Measurements from ENCODE around the gene YEATS2.
"Not testable (repeated sequence)": the region's sequence is repeated elsewhere in the genome, so short reads cannot be mapped to it uniquely, and the experiment has no call there.

Gene YEATS2

DNA sequence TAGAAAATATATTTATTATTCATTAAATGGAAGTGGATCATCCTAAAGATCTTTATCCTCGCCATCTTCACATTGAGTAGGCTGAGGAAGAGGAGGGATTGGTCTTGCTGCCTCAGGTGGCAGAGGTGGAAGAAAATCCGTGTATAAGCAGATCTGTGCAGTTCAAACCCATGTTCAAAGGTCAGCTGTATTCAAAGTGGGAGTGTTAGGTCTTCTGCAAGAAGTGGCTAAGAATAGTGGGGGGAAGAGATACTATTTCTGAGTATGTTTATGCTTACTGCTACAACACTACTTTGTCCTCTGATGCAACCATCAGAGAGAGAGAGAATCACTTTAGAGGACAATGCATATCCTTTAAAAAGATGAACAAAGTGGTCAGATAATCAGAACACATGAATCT is 39.5 kb downstream of the YEATS2 start:
- H4K20me1 ChIP-seq (ENCODE audit: insufficient read depth, low read length, poor library complexity, severe bottlenecking): no peaks in the 10 kb centered on the region
- no peaks in the 10 kb centered on the region for H3F3A ChIP-seq (ENCODE audit: low read depth)
- no peak overlapping the region for H2AFZ ChIP-seq (ENCODE audit: low read length)
- no peak overlapping the region for H3K4me2 ChIP-seq (ENCODE audit: low read depth, low read length, poor library complexity, severe bottlenecking)
- no peaks in the 10 kb centered on the region for H3K9me3 ChIP-seq (ENCODE audit: insufficient read depth, low read depth, low read length)
- H3K4me1 ChIP-seq (ENCODE audit: insufficient read depth, low read length, poor library complexity, severe bottlenecking): no peaks in the 10 kb centered on the region
- H3K4me3 ChIP-seq (ENCODE audit: low read length, poor library complexity, severe bottlenecking): no peak overlapping the region
- peaks cover 65% of the 10 kb centered on the region; the same call in 1 of the 2 replicates for H3K36me3 ChIP-seq (ENCODE audit: insufficient read depth, low read length)
- H3K27me3 ChIP-seq (ENCODE audit: insufficient read depth, low read length, poor library complexity, severe bottlenecking): no peaks in the 10 kb centered on the region
- H3K9ac ChIP-seq (ENCODE audit: low read depth, low read length, poor library complexity, severe bottlenecking): no peak overlapping the region
- no peaks in the 10 kb centered on the region for H3K9me2 ChIP-seq (replicated peaks; ENCODE audit: low read depth, low read length)
- TF ChIP-seq, protein P1, sequence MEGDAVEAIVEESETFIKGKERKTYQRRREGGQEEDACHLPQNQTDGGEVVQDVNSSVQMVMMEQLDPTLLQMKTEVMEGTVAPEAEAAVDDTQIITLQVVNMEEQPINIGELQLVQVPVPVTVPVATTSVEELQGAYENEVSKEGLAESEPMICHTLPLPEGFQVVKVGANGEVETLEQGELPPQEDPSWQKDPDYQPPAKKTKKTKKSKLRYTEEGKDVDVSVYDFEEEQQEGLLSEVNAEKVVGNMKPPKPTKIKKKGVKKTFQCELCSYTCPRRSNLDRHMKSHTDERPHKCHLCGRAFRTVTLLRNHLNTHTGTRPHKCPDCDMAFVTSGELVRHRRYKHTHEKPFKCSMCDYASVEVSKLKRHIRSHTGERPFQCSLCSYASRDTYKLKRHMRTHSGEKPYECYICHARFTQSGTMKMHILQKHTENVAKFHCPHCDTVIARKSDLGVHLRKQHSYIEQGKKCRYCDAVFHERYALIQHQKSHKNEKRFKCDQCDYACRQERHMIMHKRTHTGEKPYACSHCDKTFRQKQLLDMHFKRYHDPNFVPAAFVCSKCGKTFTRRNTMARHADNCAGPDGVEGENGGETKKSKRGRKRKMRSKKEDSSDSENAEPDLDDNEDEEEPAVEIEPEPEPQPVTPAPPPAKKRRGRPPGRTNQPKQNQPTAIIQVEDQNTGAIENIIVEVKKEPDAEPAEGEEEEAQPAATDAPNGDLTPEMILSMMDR (conservative IDR thresholded peaks at IDR 0.05; ENCODE audit: low read length): no peak
- TF ChIP-seq EZH2phosphoT487 (IDR thresholded peaks at IDR 0.05; ENCODE audit: borderline replicate concordance): no peak
- peaks cover 16% of the 10 kb centered on the region; the same call in 1 of the 2 replicates for H3K79me2 ChIP-seq (ENCODE audit: insufficient read depth, low read length)

DNA sequence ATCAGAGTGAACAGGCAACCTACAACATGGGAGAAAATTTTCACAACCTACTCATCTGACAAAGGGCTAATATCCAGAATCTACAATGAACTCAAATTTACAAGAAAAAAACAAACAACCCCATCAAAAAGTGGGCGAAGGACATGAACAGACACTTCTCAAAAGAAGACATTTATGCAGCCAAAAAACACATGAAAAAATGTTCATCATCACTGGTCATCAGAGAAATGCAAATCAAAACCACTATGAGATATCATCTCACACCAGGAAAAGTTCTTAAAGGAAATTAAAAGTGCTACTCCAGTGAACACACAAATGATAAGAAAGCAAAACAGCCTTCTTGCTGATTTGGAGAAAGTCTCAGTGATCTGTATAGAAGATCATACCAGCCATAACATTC is 42.6 kb downstream of the YEATS2 start:
- not testable (repeated sequence) for H3K79me2 ChIP-seq (ENCODE audit: insufficient read depth, low read length); H3K9me3 ChIP-seq (ENCODE audit: insufficient read depth, low read depth, low read length); H3K4me3 ChIP-seq (ENCODE audit: low read length, poor library complexity, severe bottlenecking); H3K9ac ChIP-seq (ENCODE audit: low read depth, low read length, poor library complexity, severe bottlenecking); H3K27me3 ChIP-seq (ENCODE audit: insufficient read depth, low read length, poor library complexity, severe bottlenecking); H4K20me1 ChIP-seq (ENCODE audit: insufficient read depth, low read length, poor library complexity, severe bottlenecking); H2AFZ ChIP-seq (ENCODE audit: low read length); H3K9me2 ChIP-seq (replicated peaks; ENCODE audit: low read depth, low read length); H3K4me1 ChIP-seq (ENCODE audit: insufficient read depth, low read length, poor library complexity, severe bottlenecking); H3K4me2 ChIP-seq (ENCODE audit: low read depth, low read length, poor library complexity, severe bottlenecking); H3F3A ChIP-seq (ENCODE audit: low read depth)
- H3K36me3 ChIP-seq (ENCODE audit: insufficient read depth, low read length): peaks cover 56% of the 10 kb centered on the region; the same call in 1 of the 2 replicates

DNA sequence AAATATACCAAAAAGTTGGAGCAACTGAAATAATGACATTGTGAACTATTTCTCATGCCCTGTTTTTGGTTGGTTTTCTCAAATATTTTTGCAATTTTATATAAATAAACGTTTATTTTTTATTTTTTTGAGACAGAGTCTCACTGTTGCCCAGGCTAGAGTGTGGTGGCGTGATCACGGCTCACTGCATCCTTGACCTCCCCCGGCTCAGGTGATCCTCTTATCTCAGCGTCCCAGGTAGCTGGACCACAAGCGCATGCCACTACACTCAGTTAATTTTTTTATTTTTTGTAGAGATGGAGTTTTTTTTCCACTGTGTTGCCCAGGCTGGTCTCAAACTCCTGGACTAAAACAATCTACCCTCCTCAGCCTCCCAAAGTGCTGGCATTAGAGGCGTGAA is 45.6 kb downstream of the YEATS2 start:
- H3K9ac ChIP-seq (ENCODE audit: low read depth, low read length, poor library complexity, severe bottlenecking): no peak overlapping the region
- TF ChIP-seq, protein P1 (conservative IDR thresholded peaks at IDR 0.05; ENCODE audit: low read length): no peak
- TF ChIP-seq EZH2phosphoT487 (IDR thresholded peaks at IDR 0.05; ENCODE audit: borderline replicate concordance): no peak
- no peaks in the 10 kb centered on the region for H3K79me2 ChIP-seq (ENCODE audit: insufficient read depth, low read length)
- H3K36me3 ChIP-seq (ENCODE audit: insufficient read depth, low read length): peaks cover 51% of the 10 kb centered on the region
- H4K20me1 ChIP-seq (ENCODE audit: insufficient read depth, low read length, poor library complexity, severe bottlenecking): peaks cover 4% of the 10 kb centered on the region
- no peak overlapping the region for H3K4me3 ChIP-seq (ENCODE audit: low read length, poor library complexity, severe bottlenecking)
- no peaks in the 10 kb centered on the region for H3K9me3 ChIP-seq (ENCODE audit: insufficient read depth, low read depth, low read length)
- no peaks in the 10 kb centered on the region for H3K9me2 ChIP-seq (replicated peaks; ENCODE audit: low read depth, low read length)
- no peaks in the 10 kb centered on the region for H3K4me1 ChIP-seq (ENCODE audit: insufficient read depth, low read length, poor library complexity, severe bottlenecking)
- no peak overlapping the region for H2AFZ ChIP-seq (ENCODE audit: low read length)
- no peaks in the 10 kb centered on the region for H3F3A ChIP-seq (ENCODE audit: low read depth)
- H3K4me2 ChIP-seq (ENCODE audit: low read depth, low read length, poor library complexity, severe bottlenecking): no peak overlapping the region
- H3K27me3 ChIP-seq (ENCODE audit: insufficient read depth, low read length, poor library complexity, severe bottlenecking): no peaks in the 10 kb centered on the region

DNA sequence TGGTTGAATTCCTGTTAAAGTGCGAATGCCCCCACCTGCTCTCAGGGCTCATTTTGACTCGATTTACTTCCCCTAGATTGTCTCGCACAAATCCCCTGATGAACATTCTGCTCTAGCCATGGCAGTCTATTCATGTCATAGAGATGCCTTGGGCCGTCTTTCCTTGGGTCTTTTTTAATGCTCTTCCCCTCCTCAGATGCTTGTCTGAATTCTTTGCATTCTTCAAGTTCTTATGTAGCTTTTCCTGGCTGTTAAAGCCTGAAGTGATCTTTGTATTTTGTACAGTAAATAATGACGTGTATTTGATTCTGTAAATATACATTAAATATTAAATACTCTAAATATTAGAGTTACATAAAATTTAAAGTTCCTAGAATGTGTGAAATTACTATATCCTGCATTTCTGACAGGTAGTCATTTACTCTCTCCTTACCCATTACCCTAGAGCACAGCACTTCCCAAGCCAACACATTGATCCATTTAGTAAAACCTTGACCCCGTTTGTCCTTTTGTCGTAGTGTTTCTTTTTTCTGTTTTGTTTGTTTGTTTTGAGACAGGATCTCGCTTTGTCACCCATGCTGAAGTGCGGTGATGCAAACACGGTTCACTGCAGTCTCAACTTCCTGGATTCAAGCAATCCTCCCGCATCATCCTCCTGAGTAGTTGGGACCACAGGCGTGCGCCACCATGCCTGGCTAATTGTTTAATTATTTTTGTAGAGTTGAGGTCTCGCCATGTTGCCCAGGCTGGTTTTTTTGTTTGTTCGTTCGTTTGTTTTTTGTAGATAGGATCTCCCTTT is 47.9 kb downstream of the YEATS2 start:
- Histone ChIP-seq H2AFZ (ENCODE audit: low read length) (no peak overlapping the region), H3K9me3 (ENCODE audit: insufficient read depth, low read depth, low read length) (no peaks in the 10 kb centered on the region), H4K20me1 (ENCODE audit: insufficient read depth, low read length, poor library complexity, severe bottlenecking) (peaks cover 4% of the 10 kb centered on the region), H3K79me2 (ENCODE audit: insufficient read depth, low read length) (no peaks in the 10 kb centered on the region), H3K4me2 (ENCODE audit: low read depth, low read length, poor library complexity, severe bottlenecking) (no peak overlapping the region), H3K9me2 (replicated peaks; ENCODE audit: low read depth, low read length) (no peaks in the 10 kb centered on the region), H3K27me3 (ENCODE audit: insufficient read depth, low read length, poor library complexity, severe bottlenecking) (no peaks in the 10 kb centered on the region), H3K4me1 (ENCODE audit: insufficient read depth, low read length, poor library complexity, severe bottlenecking) (no peaks in the 10 kb centered on the region), H3F3A (ENCODE audit: low read depth) (no peaks in the 10 kb centered on the region), H3K4me3 (ENCODE audit: low read length, poor library complexity, severe bottlenecking) (no peak overlapping the region), H3K36me3 (ENCODE audit: insufficient read depth, low read length) (peaks cover 62% of the 10 kb centered on the region), H3K9ac (ENCODE audit: low read depth, low read length, poor library complexity, severe bottlenecking) (no peak overlapping the region)
- TF ChIP-seq EZH2phosphoT487 (IDR thresholded peaks at IDR 0.05; ENCODE audit: borderline replicate concordance): no peak
- TF ChIP-seq, protein P1 (conservative IDR thresholded peaks at IDR 0.05; ENCODE audit: low read length): no peak

Data from Loucy (cell line).